ENCODE data around the gene COMT.

Gene COMT

DNA sequence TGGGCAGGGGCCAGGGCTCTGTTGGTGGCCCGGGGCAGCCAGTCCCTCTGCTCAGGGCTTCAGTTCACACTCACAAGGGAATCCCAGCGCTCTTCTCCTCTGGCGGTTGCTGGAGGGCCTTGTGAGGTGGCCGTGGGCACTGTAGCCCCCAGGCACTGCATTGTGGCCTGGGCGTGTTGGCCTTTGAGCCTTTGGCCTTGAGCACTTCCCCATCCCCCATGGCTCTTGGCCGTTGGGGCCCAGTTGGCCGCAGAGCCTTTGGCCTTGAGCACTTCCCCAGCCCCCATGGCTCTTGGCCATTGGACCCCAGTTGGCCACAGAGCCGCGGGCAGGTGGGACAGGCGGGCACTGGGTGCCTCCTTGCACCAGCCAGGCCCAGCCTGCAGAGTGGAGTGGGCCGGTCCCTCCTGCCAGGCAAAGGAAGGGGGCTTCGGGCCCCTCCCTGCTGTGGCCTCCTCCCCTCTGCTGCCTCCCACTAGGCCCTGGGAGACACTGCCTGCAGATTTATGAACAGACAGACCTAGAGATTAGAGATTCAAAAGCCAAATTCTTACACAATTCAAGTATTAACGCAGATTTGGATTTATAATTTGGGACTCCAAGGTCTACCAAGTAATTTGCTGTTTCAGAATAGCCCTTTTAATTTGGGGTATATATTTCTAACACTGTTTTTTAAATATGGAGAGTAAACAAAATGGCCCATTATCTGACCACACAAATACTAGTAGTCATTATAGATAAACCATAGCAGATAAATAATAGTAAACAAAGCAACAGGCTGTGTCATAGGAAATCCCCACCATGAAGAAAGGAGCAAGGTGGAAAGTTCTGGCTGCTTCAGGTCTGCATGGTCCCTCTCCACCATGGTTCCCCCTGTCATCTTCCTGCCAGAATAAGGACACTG, 18.3 kb downstream of the COMT start (continued):
- TF ChIP-seq ZNF530 (tag by site-specific recombination; IDR thresholded peaks at IDR 0.05; ENCODE audit: low read depth) (no peak), HOXA7 (CRISPR knock-in tag; IDR thresholded peaks at IDR 0.05; ENCODE audit: borderline replicate concordance) (no peak), ZNF837 (tag by site-specific recombination; IDR thresholded peaks at IDR 0.05) (no peak), ZNF311 (tag by site-specific recombination; IDR thresholded peaks at IDR 0.05; ENCODE audit: borderline replicate concordance) (no peak), ZFP41 (tag by site-specific recombination; IDR thresholded peaks at IDR 0.05; ENCODE audit: borderline replicate concordance) (no peak), ZBTB8A (tag by site-specific recombination; IDR thresholded peaks at IDR 0.05) (no peak), ZNF629 (tag by site-specific recombination; IDR thresholded peaks at IDR 0.05) (no peak), ZNF302 (tag by site-specific recombination; IDR thresholded peaks at IDR 0.05; ENCODE audit: low read depth) (no peak), ZNF791 (tag by site-specific recombination; IDR thresholded peaks at IDR 0.05) (no peak), ZBTB26 (tag by site-specific recombination; optimal IDR thresholded peaks at IDR 0.05) (no peak), ZNF76 (tag by site-specific recombination; IDR thresholded peaks at IDR 0.05; ENCODE audit: borderline replicate concordance, low read depth) (no peak), ZNF114 (tag by site-specific recombination; IDR thresholded peaks at IDR 0.05) (no peak), KLF8 (tag by site-specific recombination; IDR thresholded peaks at IDR 0.05) (no peak), ZBTB1 (tag by site-specific recombination; IDR thresholded peaks at IDR 0.05) (no peak), ZNF221 (tag by site-specific recombination; IDR thresholded peaks at IDR 0.05; ENCODE audit: borderline replicate concordance) (no peak), SCRT1 (tag by site-specific recombination; IDR thresholded peaks at IDR 0.05; ENCODE audit: borderline replicate concordance) (no peak), ZNF600 (tag by site-specific recombination; IDR thresholded peaks at IDR 0.05) (no peak), PATZ1 (tag by site-specific recombination; IDR thresholded peaks at IDR 0.05) (peak; percentile 53; the same call in 1 of the 2 replicates), EGR2 (tag by site-specific recombination; IDR thresholded peaks at IDR 0.05; ENCODE audit: low read depth) (0 out of 2 replicates have a peak, but pooled peaks have one; percentile 19), REST (tag by site-specific recombination; IDR thresholded peaks at IDR 0.05) (no peak), ZNF658 (tag by site-specific recombination; IDR thresholded peaks at IDR 0.05) (no peak), SETDB1 (IDR thresholded peaks at IDR 0.05; ENCODE audit: insufficient read length, low read length) (no peak), ZNF132 (tag by site-specific recombination; IDR thresholded peaks at IDR 0.05; ENCODE audit: borderline replicate concordance) (no peak)
- TF ChIP-seq, protein P1, sequence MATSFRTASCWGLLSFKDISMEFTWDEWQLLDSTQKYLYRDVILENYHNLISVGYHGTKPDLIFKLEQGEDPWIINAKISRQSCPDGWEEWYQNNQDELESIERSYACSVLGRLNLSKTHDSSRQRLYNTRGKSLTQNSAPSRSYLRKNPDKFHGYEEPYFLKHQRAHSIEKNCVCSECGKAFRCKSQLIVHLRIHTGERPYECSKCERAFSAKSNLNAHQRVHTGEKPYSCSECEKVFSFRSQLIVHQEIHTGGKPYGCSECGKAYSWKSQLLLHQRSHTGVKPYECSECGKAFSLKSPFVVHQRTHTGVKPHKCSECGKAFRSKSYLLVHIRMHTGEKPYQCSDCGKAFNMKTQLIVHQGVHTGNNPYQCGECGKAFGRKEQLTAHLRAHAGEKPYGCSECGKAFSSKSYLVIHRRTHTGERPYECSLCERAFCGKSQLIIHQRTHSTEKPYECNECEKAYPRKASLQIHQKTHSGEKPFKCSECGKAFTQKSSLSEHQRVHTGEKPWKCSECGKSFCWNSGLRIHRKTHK (tag by site-specific recombination; IDR thresholded peaks at IDR 0.05), result no peak
- TF ChIP-seq, protein P2, sequence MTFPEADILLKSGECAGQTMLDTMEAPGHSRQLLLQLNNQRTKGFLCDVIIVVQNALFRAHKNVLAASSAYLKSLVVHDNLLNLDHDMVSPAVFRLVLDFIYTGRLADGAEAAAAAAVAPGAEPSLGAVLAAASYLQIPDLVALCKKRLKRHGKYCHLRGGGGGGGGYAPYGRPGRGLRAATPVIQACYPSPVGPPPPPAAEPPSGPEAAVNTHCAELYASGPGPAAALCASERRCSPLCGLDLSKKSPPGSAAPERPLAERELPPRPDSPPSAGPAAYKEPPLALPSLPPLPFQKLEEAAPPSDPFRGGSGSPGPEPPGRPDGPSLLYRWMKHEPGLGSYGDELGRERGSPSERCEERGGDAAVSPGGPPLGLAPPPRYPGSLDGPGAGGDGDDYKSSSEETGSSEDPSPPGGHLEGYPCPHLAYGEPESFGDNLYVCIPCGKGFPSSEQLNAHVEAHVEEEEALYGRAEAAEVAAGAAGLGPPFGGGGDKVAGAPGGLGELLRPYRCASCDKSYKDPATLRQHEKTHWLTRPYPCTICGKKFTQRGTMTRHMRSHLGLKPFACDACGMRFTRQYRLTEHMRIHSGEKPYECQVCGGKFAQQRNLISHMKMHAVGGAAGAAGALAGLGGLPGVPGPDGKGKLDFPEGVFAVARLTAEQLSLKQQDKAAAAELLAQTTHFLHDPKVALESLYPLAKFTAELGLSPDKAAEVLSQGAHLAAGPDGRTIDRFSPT (tag by site-specific recombination; IDR thresholded peaks at IDR 0.05), result 0 out of 2 replicates have a peak, but pooled peaks have one; percentile 60
- TF ChIP-seq, protein P3, sequence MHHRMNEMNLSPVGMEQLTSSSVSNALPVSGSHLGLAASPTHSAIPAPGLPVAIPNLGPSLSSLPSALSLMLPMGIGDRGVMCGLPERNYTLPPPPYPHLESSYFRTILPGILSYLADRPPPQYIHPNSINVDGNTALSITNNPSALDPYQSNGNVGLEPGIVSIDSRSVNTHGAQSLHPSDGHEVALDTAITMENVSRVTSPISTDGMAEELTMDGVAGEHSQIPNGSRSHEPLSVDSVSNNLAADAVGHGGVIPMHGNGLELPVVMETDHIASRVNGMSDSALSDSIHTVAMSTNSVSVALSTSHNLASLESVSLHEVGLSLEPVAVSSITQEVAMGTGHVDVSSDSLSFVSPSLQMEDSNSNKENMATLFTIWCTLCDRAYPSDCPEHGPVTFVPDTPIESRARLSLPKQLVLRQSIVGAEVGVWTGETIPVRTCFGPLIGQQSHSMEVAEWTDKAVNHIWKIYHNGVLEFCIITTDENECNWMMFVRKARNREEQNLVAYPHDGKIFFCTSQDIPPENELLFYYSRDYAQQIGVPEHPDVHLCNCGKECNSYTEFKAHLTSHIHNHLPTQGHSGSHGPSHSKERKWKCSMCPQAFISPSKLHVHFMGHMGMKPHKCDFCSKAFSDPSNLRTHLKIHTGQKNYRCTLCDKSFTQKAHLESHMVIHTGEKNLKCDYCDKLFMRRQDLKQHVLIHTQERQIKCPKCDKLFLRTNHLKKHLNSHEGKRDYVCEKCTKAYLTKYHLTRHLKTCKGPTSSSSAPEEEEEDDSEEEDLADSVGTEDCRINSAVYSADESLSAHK (tag by site-specific recombination; IDR thresholded peaks at IDR 0.05), result no peak
